ENCODE results near the gene CYP4F11.
"Not testable (repeated sequence)": the region's sequence is repeated elsewhere in the genome, so short reads cannot be mapped to it uniquely, and the experiment has no call there.

Gene CYP4F11

GRCh38 chr19:15885919-15886318 is 48.4 kb downstream of the CYP4F11 start:
- H3K27ac ChIP-seq (ENCODE audit: low read length): no peak overlapping the region
- no peak overlapping the region for H3K4me3 ChIP-seq (ENCODE audit: low read depth in 1 of 2, low read length in 2 of 2)
- DNase-seq (no peak), ATAC-seq (ENCODE audit: insufficient read depth, low read depth) (no peak)
- no peak overlapping the region for H3K9ac ChIP-seq (ENCODE audit: low read depth, low read length)
- no peaks in the 10 kb centered on the region for H3K27me3 ChIP-seq (ENCODE audit: insufficient read depth, low read length, poor library complexity)
- no peaks in the 10 kb centered on the region for H3K36me3 ChIP-seq (ENCODE audit: insufficient read depth, low read length)
- H3K79me2 ChIP-seq (ENCODE audit: insufficient read depth, low read length): no peaks in the 10 kb centered on the region
- H4K20me1 ChIP-seq (ENCODE audit: insufficient read depth, low read length): no peaks in the 10 kb centered on the region
- no peak overlapping the region for H3K4me2 ChIP-seq (ENCODE audit: insufficient read depth, low read length)
- H3K9me3 ChIP-seq (ENCODE audit: insufficient read depth, low read length, severe bottlenecking): no peaks in the 10 kb centered on the region
- no peak for TF ChIP-seq CTCF (IDR thresholded peaks at IDR 0.05; ENCODE audit: borderline replicate concordance, extremely low read depth, low read length, poor library complexity, severe bottlenecking)
- TF ChIP-seq EZH2 (IDR thresholded peaks at IDR 0.05; ENCODE audit: borderline replicate concordance, low read depth, low read length, severe bottlenecking): no peak
- H3K4me1 ChIP-seq (ENCODE audit: insufficient read depth, low read length): no peaks in the 10 kb centered on the region
- no peak overlapping the region for H2AFZ ChIP-seq (ENCODE audit: low read depth, low read length)

- no peak for ATAC-seq (ENCODE audit: insufficient read depth, low read depth)
- Histone ChIP-seq H3K4me1 (ENCODE audit: insufficient read depth, low read length) (no peaks in the 10 kb centered on the region), H3K4me2 (ENCODE audit: insufficient read depth, low read length) (no peak overlapping the region), H3K36me3 (ENCODE audit: insufficient read depth, low read length) (no peaks in the 10 kb centered on the region), H3K79me2 (ENCODE audit: insufficient read depth, low read length) (no peaks in the 10 kb centered on the region), H3K27me3 (ENCODE audit: insufficient read depth, low read length, poor library complexity) (no peaks in the 10 kb centered on the region), H2AFZ (ENCODE audit: low read depth, low read length) (no peak overlapping the region), H3K9ac (ENCODE audit: low read depth, low read length) (no peak overlapping the region), H3K9me3 (ENCODE audit: insufficient read depth, low read length, severe bottlenecking) (no peaks in the 10 kb centered on the region), H3K27ac (ENCODE audit: low read length) (no peak overlapping the region), H3K4me3 (ENCODE audit: low read depth in 1 of 2, low read length in 2 of 2) (no peak overlapping the region), H4K20me1 (ENCODE audit: insufficient read depth, low read length) (no peaks in the 10 kb centered on the region)
- no peak for DNase-seq
- TF ChIP-seq CTCF (IDR thresholded peaks at IDR 0.05; ENCODE audit: borderline replicate concordance, extremely low read depth, low read length, poor library complexity, severe bottlenecking) (no peak), EZH2 (IDR thresholded peaks at IDR 0.05; ENCODE audit: borderline replicate concordance, low read depth, low read length, severe bottlenecking) (no peak)
Measured at GRCh38 chr19:15885167-15885566, 49.2 kb downstream of the CYP4F11 start.

- not testable (repeated sequence) for H3K27ac ChIP-seq (ENCODE audit: low read length); ATAC-seq (ENCODE audit: insufficient read depth, low read depth); H2AFZ ChIP-seq (ENCODE audit: low read depth, low read length); H3K9ac ChIP-seq (ENCODE audit: low read depth, low read length); H3K4me2 ChIP-seq (ENCODE audit: insufficient read depth, low read length); DNase-seq; H3K4me1 ChIP-seq (ENCODE audit: insufficient read depth, low read length); H3K27me3 ChIP-seq (ENCODE audit: insufficient read depth, low read length, poor library complexity); H3K79me2 ChIP-seq (ENCODE audit: insufficient read depth, low read length); H3K36me3 ChIP-seq (ENCODE audit: insufficient read depth, low read length); H3K4me3 ChIP-seq (ENCODE audit: low read depth in 1 of 2, low read length in 2 of 2); H3K9me3 ChIP-seq (ENCODE audit: insufficient read depth, low read length, severe bottlenecking); H4K20me1 ChIP-seq (ENCODE audit: insufficient read depth, low read length)
Measured at GRCh38 chr19:15883329-15883728, 51.0 kb downstream of the CYP4F11 start.

- DNase-seq (peak; percentile 12), ATAC-seq (ENCODE audit: insufficient read depth, low read depth) (0 out of 3 replicates have a peak, but pooled peaks have one; percentile 37)
- H3K27ac ChIP-seq (ENCODE audit: low read length): no peak overlapping the region
- no peak overlapping the region for H3K4me3 ChIP-seq (ENCODE audit: low read depth in 1 of 2, low read length in 2 of 2)
- H3K36me3 ChIP-seq (ENCODE audit: insufficient read depth, low read length): no peaks in the 10 kb centered on the region
- no peaks in the 10 kb centered on the region for H3K79me2 ChIP-seq (ENCODE audit: insufficient read depth, low read length)
- TF ChIP-seq CTCF (IDR thresholded peaks at IDR 0.05; ENCODE audit: borderline replicate concordance, extremely low read depth, low read length, poor library complexity, severe bottlenecking) (no peak), EZH2 (IDR thresholded peaks at IDR 0.05; ENCODE audit: borderline replicate concordance, low read depth, low read length, severe bottlenecking) (no peak)
- H3K9me3 ChIP-seq (ENCODE audit: insufficient read depth, low read length, severe bottlenecking): no peaks in the 10 kb centered on the region
- H3K27me3 ChIP-seq (ENCODE audit: insufficient read depth, low read length, poor library complexity): no peaks in the 10 kb centered on the region
- no peak overlapping the region for H3K9ac ChIP-seq (ENCODE audit: low read depth, low read length)
- no peaks in the 10 kb centered on the region for H3K4me1 ChIP-seq (ENCODE audit: insufficient read depth, low read length)
- H3K4me2 ChIP-seq (ENCODE audit: insufficient read depth, low read length): no peak overlapping the region
- H4K20me1 ChIP-seq (ENCODE audit: insufficient read depth, low read length): no peaks in the 10 kb centered on the region
- H2AFZ ChIP-seq (ENCODE audit: low read depth, low read length): no peak overlapping the region
Measured at GRCh38 chr19:15874821-15875474, 59.4 kb downstream of the CYP4F11 start.

GRCh38 chr19:15873771-15874170 is 60.6 kb downstream of the CYP4F11 start:
- not testable (repeated sequence) for DNase-seq; ATAC-seq (ENCODE audit: insufficient read depth, low read depth); H3K9me3 ChIP-seq (ENCODE audit: insufficient read depth, low read length, severe bottlenecking); H3K27me3 ChIP-seq (ENCODE audit: insufficient read depth, low read length, poor library complexity); H3K4me3 ChIP-seq (ENCODE audit: low read depth in 1 of 2, low read length in 2 of 2); H2AFZ ChIP-seq (ENCODE audit: low read depth, low read length); H4K20me1 ChIP-seq (ENCODE audit: insufficient read depth, low read length); H3K4me2 ChIP-seq (ENCODE audit: insufficient read depth, low read length); H3K4me1 ChIP-seq (ENCODE audit: insufficient read depth, low read length); H3K9ac ChIP-seq (ENCODE audit: low read depth, low read length); H3K36me3 ChIP-seq (ENCODE audit: insufficient read depth, low read length); H3K27ac ChIP-seq (ENCODE audit: low read length); H3K79me2 ChIP-seq (ENCODE audit: insufficient read depth, low read length)

Data from DND-41 (cell line).